CD4-positive, alpha-beta T cell treated with Interleukin-4 for 4 hours (primary cell): Measurements from ENCODE around the gene RFLNA.

ENCODE experiments used
- DNase-seq: peaks from one replicate; pipeline ENCODE4 v3.0.0-alpha.2; 2020

The RFLNA gene

DNA sequence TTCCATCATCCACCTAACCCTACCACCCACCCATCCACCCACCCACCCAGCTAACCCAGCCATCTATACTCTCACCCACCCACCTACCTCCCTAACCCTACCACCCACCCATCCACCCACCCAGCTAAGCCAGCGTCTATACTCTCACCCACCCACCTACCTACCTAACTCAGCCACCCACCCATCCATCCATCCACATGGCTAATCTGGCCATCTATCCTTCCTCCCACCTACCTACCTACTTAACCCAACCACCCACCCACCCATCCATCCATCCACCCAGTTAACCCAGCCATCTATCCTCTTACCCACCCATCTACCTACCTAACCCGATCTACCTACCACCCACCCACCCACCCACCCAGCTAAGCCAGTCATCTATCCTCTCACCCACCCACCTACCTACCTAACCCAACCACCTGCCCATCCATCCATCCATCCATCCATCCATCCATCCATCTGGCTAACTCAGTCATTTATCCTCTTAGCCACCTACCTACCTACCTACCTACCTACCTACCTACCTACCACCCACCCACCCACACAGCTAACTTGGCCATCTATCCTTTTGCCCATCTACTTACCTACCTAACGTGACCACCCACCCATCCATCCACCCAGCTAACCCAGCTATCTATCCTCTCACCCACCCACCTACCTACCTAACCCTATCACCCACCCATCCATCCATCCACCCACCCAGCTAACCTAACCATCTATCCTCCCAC, 44.1 kb downstream of the RFLNA start:
- no peak for DNase-seq

DNA sequence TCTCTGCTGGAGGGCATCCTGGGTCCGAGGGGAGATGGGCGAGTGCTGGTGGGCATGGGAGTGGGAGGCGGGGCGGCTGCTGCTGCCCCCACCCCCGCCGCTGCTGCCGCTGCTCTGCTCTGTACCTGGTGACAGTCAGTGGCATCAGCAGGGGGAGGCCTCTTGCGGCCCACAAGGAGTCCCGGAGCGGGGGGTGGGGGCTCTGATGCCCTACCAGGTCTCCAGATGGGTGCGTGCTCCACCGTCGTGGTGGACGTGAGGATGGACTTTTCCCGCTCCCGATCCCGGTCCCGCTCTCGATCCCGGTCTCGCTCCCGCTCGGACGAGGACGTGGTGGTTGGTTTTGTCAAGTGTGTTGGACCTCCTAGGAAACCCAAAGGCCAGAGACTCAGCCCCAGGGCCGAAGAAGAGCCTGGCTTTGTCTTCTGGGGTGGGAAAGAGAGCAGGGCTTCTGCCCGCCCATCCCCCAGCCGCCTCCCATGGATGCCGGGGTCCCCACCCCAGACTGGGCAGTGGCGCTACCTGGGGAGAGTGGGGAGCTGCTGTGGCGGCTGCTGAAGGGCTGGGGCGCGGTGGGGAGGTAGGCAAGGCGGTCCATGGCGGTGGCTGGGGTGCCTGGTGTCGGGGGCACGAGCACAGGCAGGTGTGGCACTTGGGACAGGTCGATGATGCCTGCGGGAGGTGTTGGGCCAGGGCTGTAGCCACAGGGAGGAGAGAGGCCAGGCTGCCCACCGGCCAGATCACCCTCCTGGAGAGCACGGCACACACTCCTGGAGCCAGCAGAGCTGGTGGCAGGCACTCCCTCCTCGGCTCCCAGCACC, 45.4 kb downstream of the RFLNA start:
- no peak for DNase-seq

DNA sequence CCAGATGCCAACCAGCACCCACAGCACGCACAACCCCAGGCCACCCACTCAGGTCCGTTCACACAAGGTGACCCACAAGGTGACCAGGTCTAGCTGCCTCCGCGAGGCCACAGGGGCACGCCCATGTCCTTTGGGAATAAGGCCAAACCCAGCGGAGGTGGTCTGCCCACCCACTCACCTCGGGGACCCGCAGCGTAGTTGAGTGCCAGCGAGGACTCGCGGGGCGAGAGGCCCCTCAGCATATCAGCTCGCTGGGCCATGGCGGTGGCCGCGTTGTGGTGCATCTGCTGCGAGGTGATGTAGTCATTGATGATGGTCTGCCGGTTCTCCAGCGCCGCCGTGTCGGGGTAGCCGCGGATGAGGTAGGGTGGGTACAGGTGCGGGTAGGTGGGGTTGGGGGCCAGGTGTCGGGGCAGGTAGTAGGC, 46.8 kb downstream of the RFLNA start:
- no peak for DNase-seq

DNA sequence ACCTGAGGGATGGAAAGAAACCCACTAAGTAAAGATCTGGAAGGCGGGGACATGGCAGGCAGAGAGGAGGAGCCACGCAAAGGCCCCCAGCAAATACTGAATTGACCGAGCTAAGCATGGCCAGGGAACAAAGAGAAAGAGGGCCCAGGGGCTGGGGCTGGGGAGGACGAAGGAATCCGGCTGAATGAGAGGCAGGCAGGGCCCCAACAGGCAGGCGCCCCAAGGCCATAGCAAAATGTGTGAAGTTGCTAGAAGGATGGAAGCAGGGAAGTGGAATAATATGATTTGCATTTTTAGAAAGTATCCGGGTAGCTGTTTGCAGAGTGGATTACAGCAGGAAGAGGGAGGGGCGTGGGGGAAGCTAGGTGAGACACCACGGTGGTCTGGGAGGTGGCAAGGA, 49.1 kb downstream of the RFLNA start:
- DNase-seq: no peak

DNA sequence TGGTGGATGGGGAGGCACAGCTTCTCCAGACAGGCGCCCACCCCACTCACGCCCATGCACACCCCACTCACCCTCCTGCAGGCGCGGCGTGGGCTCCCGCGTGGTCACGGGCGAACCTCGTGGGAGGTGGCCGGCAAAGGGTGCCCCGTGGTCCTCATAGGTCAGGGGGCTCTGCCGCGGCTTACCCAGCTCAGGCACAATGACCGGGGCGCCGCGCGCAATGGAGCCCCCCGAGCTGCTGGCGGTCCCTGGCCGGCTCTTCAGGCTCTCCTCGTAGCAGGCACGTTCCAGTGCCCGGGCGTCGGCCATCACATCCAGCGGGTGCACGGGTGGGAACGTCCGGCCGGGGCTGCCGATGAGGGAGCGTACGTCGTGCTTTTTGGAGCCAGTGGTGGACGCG, 49.6 kb downstream of the RFLNA start:
- DNase-seq: no peak

DNA sequence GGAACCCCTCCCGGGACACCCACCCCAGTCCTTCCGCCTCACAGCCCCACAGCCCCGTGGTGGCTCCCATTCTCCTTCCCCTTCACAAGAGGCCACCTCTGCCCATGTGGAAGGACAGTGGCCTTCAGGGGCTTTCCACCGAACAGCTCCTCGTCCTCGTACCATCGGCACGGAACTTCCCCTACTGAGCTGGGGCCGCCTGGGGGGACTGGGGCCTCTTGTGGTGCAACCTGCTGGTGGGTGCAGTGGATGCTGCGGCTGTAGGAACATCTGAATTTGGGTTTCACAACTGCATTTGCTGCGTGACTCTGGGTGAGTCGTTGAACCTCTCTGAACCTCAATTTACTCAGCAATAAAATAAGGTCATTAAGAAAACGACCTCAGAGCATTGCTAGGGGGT, 50.9 kb downstream of the RFLNA start:
- DNase-seq: no peak

DNA sequence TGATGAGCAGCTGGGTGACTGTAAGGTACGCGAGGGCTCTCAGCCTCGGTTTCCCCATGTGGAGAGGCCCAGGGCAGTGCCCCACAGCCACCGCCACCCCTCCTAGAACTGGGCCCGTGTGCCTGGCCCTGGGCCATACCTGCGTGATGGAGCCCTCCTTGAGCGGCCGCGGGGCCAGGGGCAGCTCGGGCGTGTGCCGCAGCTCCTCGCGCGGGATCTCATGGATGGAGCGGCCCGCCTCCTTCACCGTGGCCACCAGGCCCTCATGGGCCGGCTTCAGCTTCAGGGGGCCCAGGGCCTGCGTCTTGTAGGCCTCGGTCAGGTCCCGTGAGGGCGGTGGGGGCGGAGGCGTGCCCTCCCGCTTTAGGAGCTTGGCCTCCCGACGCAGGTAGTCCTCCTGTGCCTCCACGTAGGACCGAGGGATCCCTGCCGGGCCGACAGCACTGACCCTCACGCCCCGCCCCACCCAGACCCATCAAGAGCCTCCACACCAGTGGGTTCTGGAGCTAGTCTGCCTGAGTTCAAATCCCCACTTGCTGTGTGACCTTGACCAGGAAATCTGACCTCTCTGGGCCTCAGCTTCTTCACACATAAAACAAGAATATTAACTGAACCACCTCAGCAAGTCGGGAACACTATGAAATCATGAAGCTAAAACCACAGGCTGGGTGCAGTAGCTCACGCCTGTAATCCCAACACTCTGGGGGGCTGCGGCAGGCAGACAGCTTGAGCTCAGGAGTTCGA, 51.7 kb downstream of the RFLNA start:
- DNase-seq: no peak

DNA sequence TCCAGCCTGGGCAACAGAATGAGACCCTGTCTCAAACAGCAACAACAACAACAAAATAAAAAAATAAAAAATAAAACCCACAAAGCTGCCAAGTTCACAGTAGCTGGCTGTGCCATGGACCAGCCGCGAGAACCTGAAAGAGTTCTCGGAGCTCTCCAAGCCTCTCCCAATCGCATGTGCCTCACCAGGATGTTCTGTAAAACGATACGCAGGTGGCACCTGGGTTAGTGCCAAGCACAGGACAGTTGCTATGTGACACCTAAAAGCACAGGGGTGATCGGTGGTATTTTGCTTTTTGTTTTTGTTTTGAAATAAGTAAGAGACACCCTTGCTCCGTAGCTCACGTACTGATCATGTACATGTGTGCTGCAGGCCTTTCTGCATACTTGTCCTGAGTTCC, 52.4 kb downstream of the RFLNA start:
- DNase-seq: no peak

DNA sequence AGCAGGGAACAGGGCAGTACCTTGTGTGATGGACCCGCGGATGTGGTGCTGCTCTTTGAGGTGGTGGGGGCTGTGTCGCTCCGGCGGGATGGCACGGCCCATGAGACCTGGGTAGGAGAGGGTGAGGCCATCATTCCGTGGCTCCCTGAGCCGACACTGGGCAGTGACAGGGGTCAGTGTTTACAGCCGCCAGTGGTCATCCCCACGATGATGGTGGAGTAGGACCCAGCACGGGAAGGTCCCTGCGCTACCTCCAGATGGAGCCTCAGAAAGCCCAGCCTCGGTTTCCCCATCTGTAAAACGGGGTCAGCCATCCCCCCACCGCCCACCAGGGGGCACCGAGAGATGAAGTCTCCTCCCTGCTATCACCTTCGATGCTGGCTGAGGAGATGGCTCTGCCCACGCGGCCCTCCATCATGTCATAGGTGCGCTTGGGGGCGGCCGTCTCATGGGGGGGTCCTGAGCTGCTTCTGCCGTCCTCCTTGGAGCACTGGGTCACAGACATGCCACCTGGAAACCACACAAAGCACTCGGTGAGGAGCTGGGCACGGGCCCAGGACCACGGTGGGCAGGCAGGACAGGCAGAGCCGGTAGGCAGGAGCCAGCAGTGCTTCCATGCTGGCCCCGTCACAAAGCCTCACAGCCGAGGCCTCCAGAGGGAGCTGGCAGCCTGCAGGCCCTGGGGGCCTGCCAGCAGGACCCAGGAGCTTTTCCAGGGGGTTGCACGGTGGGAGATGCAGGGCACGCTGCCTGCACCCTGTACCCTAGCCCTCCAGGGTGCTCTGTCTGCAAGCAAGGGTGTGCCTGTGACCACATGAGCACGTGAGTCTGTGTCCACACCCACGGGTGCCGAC, 53.1 kb downstream of the RFLNA start:
- no peak for DNase-seq

DNA sequence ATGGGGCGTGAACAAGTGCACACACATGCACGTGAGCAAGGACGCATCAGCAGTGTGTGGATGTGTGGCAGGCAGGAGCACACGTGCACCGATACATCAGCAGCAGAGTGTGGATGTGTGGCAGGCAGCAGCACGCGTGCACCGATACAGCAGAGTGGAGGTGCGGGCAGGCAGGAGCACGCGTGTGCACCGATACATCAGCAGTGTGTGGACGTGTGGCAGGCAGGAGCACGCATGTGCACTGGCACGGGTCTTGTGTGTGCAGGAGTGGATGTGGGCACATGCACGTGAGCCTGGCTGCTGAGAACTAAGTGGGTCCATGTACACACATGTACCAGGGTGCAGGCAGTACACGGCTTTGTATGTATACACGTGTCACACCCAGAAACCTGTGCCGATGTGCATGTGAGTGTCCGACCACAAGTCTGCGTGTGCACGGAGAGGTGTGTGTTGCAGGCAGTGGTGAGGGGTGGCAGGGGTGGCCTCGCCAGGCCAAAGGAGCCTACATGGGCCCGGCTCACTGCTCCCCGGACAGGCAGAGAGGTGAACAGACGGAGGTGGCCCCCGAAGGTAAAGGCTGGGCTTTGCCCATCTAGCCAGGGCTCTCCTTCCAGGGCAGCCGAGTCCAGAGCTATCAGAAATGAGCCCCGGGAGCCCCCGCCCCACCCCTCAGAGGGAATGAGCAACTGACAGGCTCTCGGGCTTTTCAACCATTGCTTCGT, 53.9 kb downstream of the RFLNA start:
- DNase-seq: no peak

DNA sequence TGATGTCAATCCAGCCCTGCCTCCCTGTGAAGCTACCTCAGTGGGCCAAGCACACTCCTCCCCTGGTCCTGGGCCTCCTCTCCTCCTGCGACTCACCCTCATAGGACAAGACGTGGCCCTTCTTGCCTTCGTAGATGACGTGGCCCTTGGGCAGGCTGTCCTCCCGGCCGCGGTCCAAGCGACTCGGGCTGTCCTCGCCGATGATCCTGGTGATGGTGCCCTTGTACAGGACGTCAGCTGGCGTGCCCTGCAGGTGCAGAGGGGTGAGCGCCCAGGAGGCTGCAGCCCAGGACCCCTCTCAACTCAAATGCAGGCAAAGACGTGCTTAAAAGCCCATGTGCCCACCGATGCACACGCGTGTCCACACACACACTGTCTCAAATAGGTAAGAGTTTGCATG, 55.6 kb downstream of the RFLNA start:
- no peak for DNase-seq

DNA sequence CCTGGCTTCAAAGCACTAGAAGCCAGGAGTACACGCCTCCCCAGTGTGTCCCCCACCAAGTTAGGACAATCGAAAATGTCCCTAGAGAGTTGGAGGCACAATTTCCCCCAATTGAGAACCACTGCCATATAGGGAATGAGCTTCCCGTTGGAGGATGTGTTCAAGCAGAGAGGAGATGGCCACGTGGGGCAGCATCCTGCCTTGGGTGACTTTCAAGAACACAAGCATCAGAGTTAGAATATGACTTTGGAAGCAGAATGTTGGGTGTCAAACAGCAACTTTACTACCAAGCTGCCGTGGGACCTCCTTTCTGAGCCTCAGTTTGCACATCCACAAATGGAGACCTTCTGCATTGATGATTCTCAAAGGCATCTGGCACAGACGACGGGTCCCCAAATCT, 56.5 kb downstream of the RFLNA start:
- no peak for DNase-seq

DNA sequence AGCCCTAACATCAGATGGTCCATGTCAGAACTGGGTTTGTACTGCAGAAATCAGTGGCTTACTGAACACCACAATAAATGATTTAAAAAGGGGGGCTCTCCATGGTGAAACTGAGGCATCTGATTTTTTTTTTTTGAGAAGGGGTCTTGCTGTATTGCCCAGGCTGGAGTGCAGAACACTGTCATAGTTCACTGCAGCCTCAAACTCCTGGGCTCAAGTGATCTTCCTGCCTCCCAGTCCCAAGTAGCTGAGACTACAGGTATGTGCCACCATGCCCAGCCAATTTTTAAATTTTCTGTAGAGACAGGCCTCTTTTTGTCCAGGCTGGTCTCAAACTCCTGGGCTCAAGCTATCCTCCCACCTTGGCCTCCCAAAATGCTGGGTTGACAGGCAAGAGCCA, 57.4 kb downstream of the RFLNA start:
- no peak for DNase-seq

DNA sequence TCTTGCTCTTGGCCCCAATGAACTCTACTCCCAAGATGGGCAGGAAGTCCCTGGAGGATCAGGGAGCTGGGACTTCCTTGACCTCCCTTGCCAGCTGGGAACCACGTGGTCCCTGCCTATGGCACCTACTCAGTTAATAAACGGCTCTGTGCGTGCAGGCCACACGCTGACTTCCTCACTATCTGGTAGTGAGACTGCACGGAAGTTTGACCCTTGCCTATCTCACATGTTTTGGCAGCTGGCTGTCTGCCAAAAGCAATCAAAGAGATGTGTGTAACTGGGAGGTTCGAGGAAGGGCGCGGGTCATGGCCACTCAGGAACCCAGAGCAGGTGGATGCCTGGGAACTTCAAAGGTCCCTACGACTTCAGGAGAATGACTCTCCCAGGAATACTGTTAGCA, 57.9 kb downstream of the RFLNA start:
- no peak for DNase-seq

DNA sequence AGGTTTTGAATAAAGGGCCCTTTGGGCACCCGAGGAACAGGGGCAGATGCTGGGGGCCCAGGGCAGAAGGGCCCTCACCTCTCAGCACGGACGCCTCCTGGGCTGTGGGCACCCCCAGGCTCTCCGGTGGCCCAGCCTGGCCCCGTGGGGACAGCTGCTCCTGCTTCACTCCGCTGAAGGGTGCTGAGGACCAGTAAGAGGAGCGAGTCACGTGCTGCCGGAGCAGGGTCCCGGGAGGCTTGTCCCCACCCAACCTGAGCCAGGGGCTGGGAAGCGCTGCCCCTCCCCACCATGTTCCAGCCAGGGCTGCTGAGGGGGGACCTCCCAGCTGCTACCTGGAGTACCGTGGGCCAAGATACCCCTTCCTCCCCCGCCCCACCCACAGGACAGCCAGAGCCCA, 59.5 kb downstream of the RFLNA start:
- no peak for DNase-seq

DNA sequence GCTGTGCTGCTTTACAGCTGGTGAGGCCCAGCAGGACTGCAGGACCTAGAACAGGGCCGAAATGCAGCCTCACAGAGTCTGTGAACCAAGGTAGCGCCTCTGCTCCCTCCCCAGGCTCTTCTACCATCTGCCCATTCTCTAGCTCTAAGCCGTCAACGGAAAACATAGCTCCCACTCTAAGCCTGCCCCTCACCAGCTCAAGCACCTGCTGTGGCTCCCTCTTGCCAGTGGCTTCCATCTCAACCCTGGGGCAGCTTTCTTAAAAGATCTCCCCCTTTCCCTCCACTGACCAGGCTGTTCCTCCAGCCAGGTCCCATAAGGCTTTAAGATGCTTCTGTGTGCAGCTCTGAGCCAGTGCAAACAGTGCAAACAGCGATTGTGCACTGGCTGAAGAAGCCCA, 61.3 kb downstream of the RFLNA start:
- DNase-seq: no peak

DNA sequence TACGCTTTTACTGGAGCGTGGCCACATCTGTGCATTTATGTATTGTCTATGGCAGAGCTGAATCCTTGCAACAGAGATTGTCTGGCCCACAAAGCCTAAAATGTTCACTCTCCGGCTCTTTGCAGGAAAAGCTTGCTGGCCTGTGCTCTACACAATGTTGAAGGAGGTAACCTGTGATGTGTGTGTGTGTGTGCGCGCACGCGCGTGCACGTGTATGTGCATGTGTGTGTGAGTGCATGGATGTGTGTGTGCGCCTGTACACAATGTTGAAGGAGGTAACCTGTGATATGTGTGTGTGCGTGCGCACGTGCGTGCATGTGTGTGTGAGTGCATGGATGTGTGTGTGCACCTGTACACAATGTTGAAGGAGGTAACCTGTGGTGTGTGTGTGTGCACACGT, 62.7 kb downstream of the RFLNA start:
- DNase-seq: no peak

DNA sequence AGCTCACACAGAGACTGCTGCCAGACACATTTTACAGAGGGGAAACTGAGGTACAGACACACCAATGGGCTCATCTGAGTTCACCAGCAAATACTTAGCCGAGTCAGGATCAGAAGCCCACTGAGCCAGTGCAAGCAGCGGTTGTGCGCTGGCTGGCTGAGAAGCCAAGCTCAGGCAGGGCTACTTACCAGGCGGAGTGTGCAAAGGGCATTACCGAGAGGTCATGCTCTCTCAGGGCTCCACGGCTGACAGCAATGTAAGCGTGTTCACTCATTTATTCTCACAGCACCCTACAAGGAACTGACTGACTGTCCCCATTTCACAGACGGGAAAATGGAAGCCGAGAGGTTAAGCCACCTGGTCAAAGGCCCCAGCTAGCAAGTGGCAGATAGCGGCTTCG, 63.7 kb downstream of the RFLNA start:
- no peak for DNase-seq

DNA sequence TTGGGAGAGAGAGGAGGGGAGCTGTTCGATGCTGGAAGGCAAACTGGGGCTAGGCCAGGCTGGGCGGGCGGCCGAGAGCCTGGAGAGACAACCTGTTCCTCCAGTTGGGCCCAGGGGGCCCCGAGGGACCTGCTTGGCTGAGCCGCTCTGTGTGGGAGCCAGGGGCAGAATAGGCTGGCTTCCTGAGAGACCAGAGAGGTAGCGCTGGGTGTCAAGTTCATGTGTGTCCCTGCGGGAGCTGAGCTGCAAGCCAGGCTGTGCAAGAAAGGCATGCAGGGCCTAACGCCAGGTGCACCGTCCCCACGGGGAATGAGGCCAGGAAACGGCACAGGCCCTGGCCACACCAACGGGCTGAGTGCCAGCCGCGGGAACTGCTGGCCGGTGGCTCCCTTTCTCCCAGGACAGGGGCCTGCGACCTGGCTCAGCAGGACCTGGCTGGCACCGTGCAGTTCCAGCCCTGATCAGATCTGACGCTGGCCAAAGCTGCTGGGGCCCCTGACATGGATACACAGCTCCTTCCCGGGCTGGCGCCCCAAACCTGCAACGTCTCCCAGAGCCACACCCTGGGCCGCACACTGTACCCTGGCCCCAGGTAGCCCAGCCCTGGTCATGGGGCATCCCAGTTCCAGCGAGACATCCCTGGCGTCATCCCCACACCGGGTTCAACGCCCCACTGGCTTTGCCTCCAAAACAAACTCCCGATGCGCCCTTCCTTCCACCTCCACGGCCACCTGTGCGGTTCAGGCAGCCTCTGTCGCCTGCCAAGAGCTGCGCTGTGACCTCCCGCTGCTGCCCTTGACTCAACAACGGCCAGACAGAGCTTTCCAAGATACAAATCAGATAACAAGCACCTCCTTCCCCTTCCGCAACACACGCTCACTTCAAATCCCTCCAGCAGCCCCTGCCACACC, 65.0 kb downstream of the RFLNA start:
- no peak for DNase-seq

DNA sequence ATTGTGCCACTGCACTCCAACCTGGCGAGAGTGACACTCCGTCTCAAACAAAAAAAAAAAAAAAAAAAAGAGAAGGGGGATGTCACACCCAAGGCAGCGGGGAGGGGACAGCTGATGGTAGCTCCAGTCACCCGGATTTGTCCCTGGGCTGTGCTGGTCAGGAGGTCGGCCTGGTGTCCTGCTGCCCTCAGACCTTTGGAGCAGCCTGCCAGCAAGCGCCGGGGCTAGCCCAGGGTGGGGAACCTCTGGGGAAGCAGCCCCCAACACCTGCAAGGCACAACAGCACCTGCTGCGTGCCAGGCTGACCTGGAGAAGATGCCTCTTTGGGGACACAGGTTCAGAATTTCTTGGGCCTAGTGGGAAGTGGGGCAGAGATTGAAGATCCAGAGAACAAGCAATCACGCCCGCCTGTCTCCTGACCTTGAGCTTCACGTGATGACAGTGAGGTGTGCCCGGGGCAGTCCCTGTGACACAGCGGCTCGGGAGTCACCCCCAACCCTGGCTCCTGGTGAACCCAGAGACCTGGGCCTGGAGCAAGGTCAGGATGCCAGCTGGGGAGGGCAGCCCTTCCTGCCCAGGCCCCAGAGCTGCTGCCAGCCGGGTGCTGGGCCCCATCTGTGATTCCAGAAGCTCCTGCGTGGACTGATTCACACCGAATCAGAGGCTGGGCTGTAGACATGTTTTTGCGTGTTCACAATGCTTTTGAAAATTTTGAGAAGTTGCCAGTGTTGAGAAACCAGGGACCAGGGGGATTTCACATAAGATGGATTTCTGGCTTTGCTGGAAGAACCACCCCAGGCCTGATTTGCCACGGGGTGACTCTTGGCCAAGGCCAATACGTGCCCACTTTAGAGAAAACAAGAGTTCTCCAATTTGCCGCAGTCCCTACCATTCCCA, 66.4 kb downstream of the RFLNA start:
- no peak for DNase-seq
